Osteocyte (in vitro differentiated cells): ENCODE results near the gene BAHCC1. TPM values are rescaled to one million over a fixed set of nuclear protein-coding genes. Genes with fewer than 3 reads are reported as not detected.
A peak's percentile ranks its signal among the peaks of the same experiment; 100 is the strongest.

Experiments
- DNase-seq: peaks from one replicate; pipeline ENCODE4 v3.0.0; 2021; ENCODE audit warnings: mixed read lengths; ENCODE audit not compliant: unreplicated experiment; ENCODE audit errors: extremely low spot score
- H3K27ac Mint-ChIP-seq: one replicate; pipeline ENCODE4 v1.8.0; 2021; ENCODE audit warnings: mild to moderate bottlenecking, mixed read lengths; ENCODE audit not compliant: unreplicated experiment
- H3K27me3 Mint-ChIP-seq: one replicate; pipeline ENCODE4 v1.8.0; 2021; ENCODE audit warnings: mixed read lengths; ENCODE audit not compliant: unreplicated experiment
- H3K36me3 Mint-ChIP-seq: one replicate; pipeline ENCODE4 v1.8.0; 2021; ENCODE audit warnings: mixed read lengths; ENCODE audit not compliant: unreplicated experiment
- H3K4me1 Mint-ChIP-seq: one replicate; pipeline ENCODE4 v1.8.0; 2021; ENCODE audit warnings: mixed read lengths; ENCODE audit not compliant: unreplicated experiment
- H3K4me3 Mint-ChIP-seq: one replicate; pipeline ENCODE4 v1.8.0; 2021; ENCODE audit warnings: mild to moderate bottlenecking, moderate library complexity, mixed read lengths; ENCODE audit not compliant: unreplicated experiment
- H3K9me3 Mint-ChIP-seq: one replicate; pipeline ENCODE4 v1.8.0; 2021; ENCODE audit warnings: mixed read lengths; ENCODE audit not compliant: unreplicated experiment
- CTCF ChIP-seq: fragments of 200-600 bp; sonication (generic); IDR thresholded peaks from 2 replicates; pipeline ENCODE4 v1.5.0; 2021; ENCODE audit warnings: antibody characterized with exemption, mild to moderate bottlenecking, moderate library complexity
- total RNA-seq: library from RNA; stranded (reverse); gene quantifications from 2 replicates; pipeline ENCODE4 v1.2.1, GENCODE V29; 2021

Gene BAHCC1
- total RNA-seq, 1 donor from 2014 or later = 55.7 TPM

GRCh38 chr17:81437191-81437651 is 42.0 kb downstream of the BAHCC1 start:
- no peaks in the 10 kb centered on the region for H3K36me3 Mint-ChIP-seq
- peaks cover 30% of the 10 kb centered on the region for H3K4me1 Mint-ChIP-seq
- no peak for DNase-seq
- TF ChIP-seq CTCF = no peak
- no peak overlapping the region for H3K4me3 Mint-ChIP-seq
- H3K27ac Mint-ChIP-seq = no peak overlapping the region
- no peaks in the 10 kb centered on the region for H3K27me3 Mint-ChIP-seq
- no peaks in the 10 kb centered on the region for H3K9me3 Mint-ChIP-seq

- Mint-ChIP-seq H3K9me3 (no peaks in the 10 kb centered on the region), H3K4me1 (peaks cover 27% of the 10 kb centered on the region), H3K27ac (no peak overlapping the region), H3K27me3 (no peaks in the 10 kb centered on the region), H3K4me3 (no peak overlapping the region), H3K36me3 (no peaks in the 10 kb centered on the region)
- no peak for TF ChIP-seq CTCF
- no peak for DNase-seq
These were observed 42.9 kb downstream of the BAHCC1 start for GRCh38 chr17:81438007-81438659.

GRCh38 chr17:81438688-81439087 is 43.4 kb downstream of the BAHCC1 start:
- Mint-ChIP-seq H3K27me3 (no peaks in the 10 kb centered on the region), H3K36me3 (no peaks in the 10 kb centered on the region), H3K4me3 (no peak overlapping the region), H3K27ac (no peak overlapping the region), H3K9me3 (no peaks in the 10 kb centered on the region), H3K4me1 (peaks cover 23% of the 10 kb centered on the region)
- no peak for TF ChIP-seq CTCF
- DNase-seq = no peak

- Mint-ChIP-seq H3K4me3 (no peak overlapping the region), H3K9me3 (no peaks in the 10 kb centered on the region), H3K27ac (no peak overlapping the region), H3K36me3 (no peaks in the 10 kb centered on the region), H3K27me3 (no peaks in the 10 kb centered on the region), H3K4me1 (peaks cover 15% of the 10 kb centered on the region)
- no peak for TF ChIP-seq CTCF
- DNase-seq = no peak
These were observed 44.8 kb downstream of the BAHCC1 start for GRCh38 chr17:81440051-81440471.

GRCh38 chr17:81440511-81441244 is 45.4 kb downstream of the BAHCC1 start:
- H3K27ac Mint-ChIP-seq = no peak overlapping the region
- H3K9me3 Mint-ChIP-seq = no peaks in the 10 kb centered on the region
- peaks cover 9% of the 10 kb centered on the region for H3K4me1 Mint-ChIP-seq
- no peak overlapping the region for H3K4me3 Mint-ChIP-seq
- no peak for DNase-seq
- peak; percentile 49 for TF ChIP-seq CTCF
- H3K36me3 Mint-ChIP-seq = no peaks in the 10 kb centered on the region
- H3K27me3 Mint-ChIP-seq = no peaks in the 10 kb centered on the region
